ENCODE results near the gene RHO.
A peak's percentile ranks its signal among the peaks of the same experiment; 100 is the strongest.

RHO gene

GRCh38 chr3:129574206-129574605 is 45.8 kb downstream of the RHO start:
- H2AFZ ChIP-seq (ENCODE audit: low read depth, low read length), result no peak overlapping the region
- no peak overlapping the region for H3K4me2 ChIP-seq (ENCODE audit: low read length)
- no peak overlapping the region for H3K27ac ChIP-seq (ENCODE audit: low read length)
- TF ChIP-seq EZH2phosphoT487 (IDR thresholded peaks at IDR 0.05; ENCODE audit: low read depth) (no peak), CTCF (IDR thresholded peaks at IDR 0.05; ENCODE audit: low read depth, low read length) (no peak)
- no peaks in the 10 kb centered on the region for H3K36me3 ChIP-seq (replicated peaks; ENCODE audit: low read depth, low read length)
- H3K4me3 ChIP-seq (ENCODE audit: low read length), result no peak overlapping the region
- peaks cover 28% of the 10 kb centered on the region for H3K4me1 ChIP-seq (ENCODE audit: low read length)
- H3K27me3 ChIP-seq (ENCODE audit: low read depth, low read length), result no peaks in the 10 kb centered on the region
- no peak overlapping the region for H3K9ac ChIP-seq (ENCODE audit: low read length)
- no peaks in the 10 kb centered on the region for H3K79me2 ChIP-seq (ENCODE audit: low read length)
- no peaks in the 10 kb centered on the region for H4K20me1 ChIP-seq (ENCODE audit: insufficient read depth, low read length)
- no peaks in the 10 kb centered on the region for H3K9me3 ChIP-seq (ENCODE audit: insufficient read depth, low read length)

GRCh38 chr3:129575233-129575996 is 47.0 kb downstream of the RHO start:
- H3K9ac ChIP-seq (ENCODE audit: low read length), result no peak overlapping the region
- no peaks in the 10 kb centered on the region for H3K36me3 ChIP-seq (replicated peaks; ENCODE audit: low read depth, low read length)
- H3K4me2 ChIP-seq (ENCODE audit: low read length), result no peak overlapping the region
- H4K20me1 ChIP-seq (ENCODE audit: insufficient read depth, low read length), result no peaks in the 10 kb centered on the region
- no peak for TF ChIP-seq CTCF (IDR thresholded peaks at IDR 0.05; ENCODE audit: low read depth, low read length)
- no peaks in the 10 kb centered on the region for H3K9me3 ChIP-seq (ENCODE audit: insufficient read depth, low read length)
- no peaks in the 10 kb centered on the region for H3K79me2 ChIP-seq (ENCODE audit: low read length)
- peaks cover 28% of the 10 kb centered on the region for H3K4me1 ChIP-seq (ENCODE audit: low read length)
- no peak overlapping the region for H3K27ac ChIP-seq (ENCODE audit: low read length)
- H3K27me3 ChIP-seq (ENCODE audit: low read depth, low read length), result no peaks in the 10 kb centered on the region
- no peak overlapping the region for H2AFZ ChIP-seq (ENCODE audit: low read depth, low read length)
- no peak overlapping the region for H3K4me3 ChIP-seq (ENCODE audit: low read length)

GRCh38 chr3:129575997-129576384 is 47.6 kb downstream of the RHO start:
- Histone ChIP-seq H3K9me3 (ENCODE audit: insufficient read depth, low read length) (no peaks in the 10 kb centered on the region), H3K27ac (ENCODE audit: low read length) (no peak overlapping the region), H3K27me3 (ENCODE audit: low read depth, low read length) (no peaks in the 10 kb centered on the region), H2AFZ (ENCODE audit: low read depth, low read length) (no peak overlapping the region; the same call in 1 of the 2 replicates), H3K4me3 (ENCODE audit: low read length) (no peak overlapping the region), H3K4me2 (ENCODE audit: low read length) (no peak overlapping the region), H3K36me3 (replicated peaks; ENCODE audit: low read depth, low read length) (no peaks in the 10 kb centered on the region), H3K4me1 (ENCODE audit: low read length) (peaks cover 28% of the 10 kb centered on the region), H3K79me2 (ENCODE audit: low read length) (no peaks in the 10 kb centered on the region), H3K9ac (ENCODE audit: low read length) (no peak overlapping the region), H4K20me1 (ENCODE audit: insufficient read depth, low read length) (no peaks in the 10 kb centered on the region)
- no peak for TF ChIP-seq CTCF (IDR thresholded peaks at IDR 0.05; ENCODE audit: low read depth, low read length)
- no peak for TF ChIP-seq EZH2phosphoT487 (IDR thresholded peaks at IDR 0.05; ENCODE audit: low read depth)

GRCh38 chr3:129576514-129577352 is 48.3 kb downstream of the RHO start:
- Histone ChIP-seq H3K4me1 (ENCODE audit: low read length) (peaks cover 28% of the 10 kb centered on the region), H3K9ac (ENCODE audit: low read length) (peak overlapping the region; percentile 28), H3K36me3 (replicated peaks; ENCODE audit: low read depth, low read length) (no peaks in the 10 kb centered on the region), H3K27me3 (ENCODE audit: low read depth, low read length) (no peaks in the 10 kb centered on the region), H4K20me1 (ENCODE audit: insufficient read depth, low read length) (no peaks in the 10 kb centered on the region), H3K79me2 (ENCODE audit: low read length) (no peaks in the 10 kb centered on the region), H3K27ac (ENCODE audit: low read length) (peak overlapping the region; percentile 27), H2AFZ (ENCODE audit: low read depth, low read length) (peak overlapping the region; percentile 84), H3K4me3 (ENCODE audit: low read length) (no peak overlapping the region), H3K4me2 (ENCODE audit: low read length) (peak overlapping the region; percentile 18), H3K9me3 (ENCODE audit: insufficient read depth, low read length) (no peaks in the 10 kb centered on the region)
- TF ChIP-seq CTCF (IDR thresholded peaks at IDR 0.05; ENCODE audit: low read depth, low read length) (no peak), EZH2phosphoT487 (IDR thresholded peaks at IDR 0.05; ENCODE audit: low read depth) (no peak)

All from OCI-LY3 (cell line).